Stomach (tissue), 9 donors: ENCODE measurements around the gene VDAC2. TPM values are rescaled to one million over a fixed set of nuclear protein-coding genes. Genes with fewer than 3 reads are reported as not detected.
A peak's percentile ranks its signal among the peaks of the same experiment; 100 is the strongest.
"Not testable (repeated sequence)": the region's sequence is repeated elsewhere in the genome, so short reads cannot be mapped to it uniquely, and the experiment has no call there.

Source experiments
- DNase-seq, 2 donors: peaks; one replicate each; pipeline versions ENCODE4 v3.0.0 to v3.0.0-alpha.2; 2013 to 2019
- H3K27ac ChIP-seq, 5 donors: fragments of 200-600 bp in 4 of 5; sonication (generic) in 4 of 5; one replicate each; pipeline ENCODE4 v1.5.1; 2013 to 2019; ENCODE audit warnings: mild to moderate bottlenecking in 1 of 5, moderate library complexity in 1 of 5
- H3K27me3 ChIP-seq, 3 donors: fragments of 200-600 bp; sonication (generic); one replicate each; pipeline ENCODE4 v1.5.1; 2017 to 2019; ENCODE audit warnings: mixed run types in 1 of 3
- H3K36me3 ChIP-seq, 4 donors: fragments of 200-600 bp; sonication (generic); 1 replicate in 3 of 4; 2 replicates in 1 of 4; pipeline ENCODE4 v1.5.1; 2016 to 2019
- H3K4me1 ChIP-seq, 4 donors: fragments of 200-600 bp; sonication (generic); one replicate each; pipeline ENCODE4 v1.5.1; 2016 to 2019
- H3K4me3 ChIP-seq, 4 donors: fragments of 200-600 bp; sonication (generic) in 3 of 4; one replicate each; pipeline ENCODE4 v1.5.1; 2016 to 2019; ENCODE audit warnings: mild to moderate bottlenecking in 1 of 4
- H3K9me3 ChIP-seq, 4 donors: fragments of 200-600 bp; sonication (generic); one replicate each; pipeline ENCODE4 v1.5.1; 2016 to 2019
- EP300 ChIP-seq: sonication (generic); formaldehyde crosslinking; IDR thresholded peaks from one replicate; pipeline ENCODE4 v1.6.1; 2017; ENCODE audit warnings: antibody characterized with exemption
- POLR2A ChIP-seq, 4 donors: fragments of 450-650 bp; IDR thresholded peaks; one replicate each; pipeline ENCODE4 v1.6.1; 2016; ENCODE audit warnings: antibody characterized with exemption in 4 of 4, control low read depth in 2 of 4, mild to moderate bottlenecking in 1 of 4, moderate library complexity in 1 of 4
- POLR2AphosphoS5 ChIP-seq, 3 donors: sonication (generic); formaldehyde crosslinking; IDR thresholded peaks; one replicate each; pipeline ENCODE4 v1.6.1; 2016; ENCODE audit warnings: antibody characterized with exemption in 3 of 3
- WGBS, 5 donors: extraction: QIAGEN DNeasy Blood & Tissue Kit in 3 of 5; methylation state at CpG; one replicate each; pipeline versions ENCODE4 v1.1.5 to v1.1.7; 2013 to 2018; 5-methylcytosine and 5-hydroxymethylcytosine counted together
- intact Hi-C: fragments of 100-400 bp; cut with DNase I; formaldehyde crosslinking; loops from one replicate; pipeline ENCODE4 v1.15.1; 2023; ENCODE audit warnings: low total_unique reads
- polyA plus RNA-seq, 3 donors: library from polyadenylated mRNA; stranded (reverse); fragments of 200-250 nt; gene quantifications; one replicate each; pipeline ENCODE4 v1.2.3, GENCODE V29; 2013
- total RNA-seq, 5 donors: library from RNA; depleted of rRNA; stranded (reverse); fragments of >200 nt; gene quantifications; one replicate each; pipeline versions ENCODE4 v1.1.0 to v1.2.3, GENCODE V29; 2014 to 2016
- TF ChIP-seq, protein P1 (sequence below), 7 experiments: fragments of 450-650 bp in 4 of 7; fragments of 200-600 bp in 3 of 7; sonication (generic) in 3 of 7; IDR thresholded peaks; one replicate each; pipeline ENCODE4 v1.5.1; 2016 to 2019; ENCODE audit warnings: antibody characterized with exemption in 7 of 7, control low read depth in 2 of 7, mild to moderate bottlenecking in 1 of 7
- donor health status: healthy with polysubstance abuse.
- donor health status: Bipolar disorder and iron deficiency.
- donor health status: healthy.

Gene VDAC2
- total and polyA plus RNA-seq, 8 donors: 44.3 to 202 (median 144) TPM

DNA sequence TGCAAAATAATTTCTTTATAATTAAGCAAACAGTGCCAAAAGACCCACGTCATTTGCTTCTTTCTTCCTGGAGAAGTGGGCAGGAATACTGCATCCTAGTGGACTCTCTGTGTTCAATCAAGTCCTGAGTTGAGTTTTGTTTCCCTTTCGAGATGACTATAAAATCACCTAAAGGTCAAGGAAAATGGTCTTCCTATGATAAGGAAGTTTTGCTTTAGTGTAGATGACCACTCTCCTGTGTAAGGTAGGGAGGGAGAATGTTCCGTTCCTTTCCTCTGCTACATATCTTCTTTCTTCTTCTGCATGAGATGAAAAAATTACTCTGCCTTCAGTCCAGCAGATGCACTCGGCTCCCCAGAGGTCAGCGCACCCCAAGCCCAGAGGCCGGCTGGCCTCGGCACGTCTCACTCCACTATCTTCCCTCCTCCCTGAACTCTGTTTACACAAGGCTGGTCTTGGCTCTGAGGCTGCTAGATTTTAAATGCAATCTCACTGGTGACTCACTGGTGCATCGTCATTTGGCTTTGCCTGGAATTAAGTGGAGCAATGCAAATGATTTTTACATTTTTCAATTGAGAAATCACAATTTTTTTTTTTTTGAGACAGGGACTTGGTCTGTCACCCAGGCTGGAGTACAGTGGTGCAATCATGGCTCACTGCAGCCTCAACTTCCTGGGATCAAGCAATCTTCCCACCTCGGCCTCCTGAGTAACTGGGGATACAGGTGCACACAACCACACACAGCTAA, 18.6 kb upstream of the VDAC2 start:
- TF ChIP-seq, protein P1, sequence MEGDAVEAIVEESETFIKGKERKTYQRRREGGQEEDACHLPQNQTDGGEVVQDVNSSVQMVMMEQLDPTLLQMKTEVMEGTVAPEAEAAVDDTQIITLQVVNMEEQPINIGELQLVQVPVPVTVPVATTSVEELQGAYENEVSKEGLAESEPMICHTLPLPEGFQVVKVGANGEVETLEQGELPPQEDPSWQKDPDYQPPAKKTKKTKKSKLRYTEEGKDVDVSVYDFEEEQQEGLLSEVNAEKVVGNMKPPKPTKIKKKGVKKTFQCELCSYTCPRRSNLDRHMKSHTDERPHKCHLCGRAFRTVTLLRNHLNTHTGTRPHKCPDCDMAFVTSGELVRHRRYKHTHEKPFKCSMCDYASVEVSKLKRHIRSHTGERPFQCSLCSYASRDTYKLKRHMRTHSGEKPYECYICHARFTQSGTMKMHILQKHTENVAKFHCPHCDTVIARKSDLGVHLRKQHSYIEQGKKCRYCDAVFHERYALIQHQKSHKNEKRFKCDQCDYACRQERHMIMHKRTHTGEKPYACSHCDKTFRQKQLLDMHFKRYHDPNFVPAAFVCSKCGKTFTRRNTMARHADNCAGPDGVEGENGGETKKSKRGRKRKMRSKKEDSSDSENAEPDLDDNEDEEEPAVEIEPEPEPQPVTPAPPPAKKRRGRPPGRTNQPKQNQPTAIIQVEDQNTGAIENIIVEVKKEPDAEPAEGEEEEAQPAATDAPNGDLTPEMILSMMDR (IDR thresholded peaks at IDR 0.05): no peak
- TF ChIP-seq POLR2AphosphoS5 (IDR thresholded peaks at IDR 0.05): peak; percentile 65 to 93 (median 79)
- no peak for TF ChIP-seq EP300
- no peak for TF ChIP-seq POLR2A (IDR thresholded peaks at IDR 0.05)
- intact Hi-C loops: no loop called here
- no peaks in the 10 kb centered on the region for H3K9me3 ChIP-seq
- H3K27me3 ChIP-seq: no peaks in the 10 kb centered on the region
- DNase-seq: peak; percentile 59 to 73
- 23 to 37% (median 27%) methylated on average over 10 of the region's 10 CpGs for WGBS, 5 donors
- H3K36me3 ChIP-seq: no peaks in the 10 kb centered on the region
- peak overlapping the region in 4 of 5 donors; percentile 66 to 79 (median 72) for H3K27ac ChIP-seq
- peaks cover 7 to 41% (median 14%) of the 10 kb centered on the region in 4 donors for H3K4me1 ChIP-seq
- H3K4me3 ChIP-seq: no peak overlapping the region

DNA sequence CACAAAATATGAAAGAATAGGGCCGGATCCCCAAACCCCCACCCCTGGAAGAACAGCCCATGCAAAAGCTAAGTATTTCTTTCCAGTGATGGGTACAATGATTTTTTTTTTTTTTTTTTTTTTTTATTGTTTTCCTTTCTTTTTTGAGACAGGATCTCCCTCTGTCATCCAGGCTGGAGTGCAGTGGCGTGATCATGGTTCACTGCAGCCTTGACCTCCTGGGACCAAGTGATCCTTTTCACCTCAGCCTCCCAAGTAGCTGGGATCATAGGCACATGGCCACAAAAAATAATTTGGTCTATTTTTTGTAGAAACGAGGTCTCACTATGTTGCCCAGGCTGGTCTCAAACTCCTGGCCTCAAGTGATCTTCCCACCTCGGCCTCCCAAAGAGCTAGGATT, 16.0 kb upstream of the VDAC2 start:
- H3K27ac ChIP-seq: peak overlapping the region in 3 of 5 donors; percentile 34 to 71 (median 52)
- intact Hi-C loops, H3K9me3 ChIP-seq: not testable (repeated sequence)

DNA sequence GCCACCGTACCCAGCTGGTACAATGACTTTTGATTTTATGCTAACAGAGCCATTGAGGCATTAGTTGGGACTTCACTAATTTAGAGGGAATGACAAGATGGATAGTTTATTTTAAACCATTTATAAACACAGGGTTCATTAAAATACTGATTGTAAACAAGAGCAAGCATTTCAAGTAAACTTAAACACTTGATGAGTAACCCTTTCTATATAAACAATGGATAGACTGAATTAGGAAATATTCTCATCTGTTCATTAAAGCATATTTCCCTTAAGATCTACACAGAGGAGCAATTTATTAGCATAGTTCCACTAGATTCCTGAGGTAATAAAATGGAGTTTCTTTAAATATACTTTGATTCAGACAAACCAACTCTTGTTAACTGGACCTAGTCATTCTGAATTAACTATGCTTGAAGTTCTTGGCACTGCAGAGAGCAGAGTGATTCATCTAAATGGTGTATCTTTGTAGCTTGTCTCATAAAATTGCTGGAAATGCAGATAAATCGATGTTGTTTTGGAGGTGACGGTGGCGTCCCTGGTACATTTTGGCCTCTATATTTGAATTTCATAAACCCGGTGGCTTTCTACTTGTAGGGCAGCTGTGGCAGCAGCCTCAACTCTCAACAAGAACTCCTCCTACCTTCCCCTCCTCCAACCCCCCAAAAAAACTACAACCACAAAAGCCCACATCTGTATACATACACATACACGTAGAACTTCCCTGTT, 15.4 kb upstream of the VDAC2 start:
- WGBS, 5 donors: 73 to 84% (median 81%) methylated on average over 6 of the region's 6 CpGs
- Histone ChIP-seq H3K27me3 (no peaks in the 10 kb centered on the region), H3K9me3 (no peaks in the 10 kb centered on the region), H3K4me3 (no peak overlapping the region), H3K36me3 (no peaks in the 10 kb centered on the region), H3K27ac (peak overlapping the region; percentile 52 to 73 (median 60)), H3K4me1 (peaks cover 7 to 32% (median 14%) of the 10 kb centered on the region in 4 donors)
- intact Hi-C loops: no loop called here
- TF ChIP-seq POLR2AphosphoS5 (IDR thresholded peaks at IDR 0.05) (no peak), EP300 (no peak), POLR2A (IDR thresholded peaks at IDR 0.05) (no peak)
- TF ChIP-seq, protein P1 (IDR thresholded peaks at IDR 0.05): no peak
- no peak for DNase-seq

More for the DNA sequence above, 16.0 kb upstream of the VDAC2 start:
- not testable (repeated sequence) for H3K4me3 ChIP-seq, DNase-seq, H3K27me3 ChIP-seq, H3K36me3 ChIP-seq
- WGBS, 5 donors: 82 to 92% (median 89%) methylated on average over 4 of the region's 4 CpGs
- peaks cover 7 to 32% (median 14%) of the 10 kb centered on the region in 4 donors for H3K4me1 ChIP-seq

DNA sequence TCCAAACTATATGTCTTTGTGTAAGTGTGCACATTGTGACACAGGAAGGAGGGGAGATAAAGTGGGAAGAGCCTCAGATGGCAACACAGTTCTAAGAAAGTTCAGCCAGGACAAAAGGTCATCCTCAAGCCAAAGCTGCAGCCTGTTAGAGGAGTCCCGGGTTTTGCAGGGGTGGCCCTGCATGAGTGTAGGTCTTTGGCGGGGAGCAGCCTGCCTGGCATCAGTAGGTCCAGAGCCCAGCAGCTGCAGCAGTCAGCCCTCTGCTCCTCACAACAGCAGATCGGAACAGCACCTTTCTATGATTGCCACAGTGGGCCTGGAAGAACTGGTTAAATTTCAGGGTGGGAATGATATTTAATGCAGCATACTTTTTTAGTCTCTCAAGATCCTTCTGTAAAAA, 13.5 kb upstream of the VDAC2 start:
- no peak for DNase-seq
- Histone ChIP-seq H3K4me1 (peaks cover 6 to 20% (median 7%) of the 10 kb centered on the region in 4 donors), H3K27me3 (no peaks in the 10 kb centered on the region), H3K27ac (no peak overlapping the region), H3K4me3 (no peak overlapping the region), H3K9me3 (no peaks in the 10 kb centered on the region), H3K36me3 (no peaks in the 10 kb centered on the region)
- WGBS, 5 donors: 66 to 91% (median 87%) methylated on average over 3 of the region's 3 CpGs
- intact Hi-C loops: no loop called here
- TF ChIP-seq POLR2A (IDR thresholded peaks at IDR 0.05) (no peak), EP300 (no peak), POLR2AphosphoS5 (IDR thresholded peaks at IDR 0.05) (no peak)
- TF ChIP-seq, protein P1 (IDR thresholded peaks at IDR 0.05): no peak
